GM18867 (cell line): ENCODE measurements around the gene LRP10.
A peak's percentile ranks its signal among the peaks of the same experiment; 100 is the strongest.

ENCODE experiments used
- ATAC-seq: cut with Tn5 transposase; IDR thresholded peaks from one replicate; pipeline ENCODE4 v1.9.1; 2021; ENCODE audit warnings: mild to moderate bottlenecking, moderate library complexity; ENCODE audit not compliant: unreplicated experiment

Gene LRP10

DNA sequence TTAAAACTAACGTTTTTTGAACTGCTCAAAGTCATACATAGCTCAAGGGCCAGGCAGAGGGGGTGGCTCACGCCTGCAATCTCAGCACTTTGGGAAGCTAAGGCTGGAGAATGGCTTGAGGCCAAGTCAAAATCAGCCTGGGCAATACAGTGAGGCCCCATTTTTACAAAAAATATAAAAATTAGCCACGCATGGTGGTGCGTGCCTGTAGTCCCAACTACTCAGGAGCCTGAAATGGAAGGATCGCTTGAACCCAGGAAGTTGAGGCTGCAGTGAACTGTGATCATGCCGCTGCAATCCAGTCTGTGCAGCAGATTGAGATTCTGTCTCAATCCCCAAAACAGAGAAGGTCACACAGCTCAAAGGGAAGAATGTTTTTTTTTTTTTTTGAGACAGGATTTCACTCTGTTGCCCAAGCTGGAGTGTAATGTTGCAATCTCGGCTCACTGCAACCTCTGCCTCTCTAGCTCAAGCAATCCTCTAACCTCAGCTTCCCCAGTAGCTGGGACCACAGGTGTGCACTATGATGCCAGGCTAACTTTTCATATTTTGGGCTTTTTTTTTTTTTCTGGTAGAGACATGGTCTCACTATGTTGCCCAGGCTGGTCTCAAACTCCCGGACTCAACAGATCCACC, 44.5 kb downstream of the LRP10 start:
- ATAC-seq, result no peak

- peak; percentile 91 for ATAC-seq
These were observed 47.5 kb downstream of the LRP10 start, which contains the start of gene RBM23 for GRCh38 chr14:22918804-22919600. RBM23 (minus strand) TSS chr14:22919149.

- ATAC-seq, result peak; percentile 4
These were observed 48.0 kb downstream of the LRP10 start for GRCh38 chr14:22919601-22919921.

GRCh38 chr14:22920697-22921096, 49.2 kb downstream of the LRP10 start:
- no peak for ATAC-seq

GRCh38 chr14:22922294-22922693, 50.8 kb downstream of the LRP10 start:
- no peak for ATAC-seq

GRCh38 chr14:22923746-22924145, 52.2 kb downstream of the LRP10 start:
- ATAC-seq, result no peak

GRCh38 chr14:22925513-22925912, 54.0 kb downstream of the LRP10 start:
- ATAC-seq, result no peak

- no peak for ATAC-seq
These were observed 54.8 kb downstream of the LRP10 start for GRCh38 chr14:22926316-22926715.

GRCh38 chr14:22928237-22929103, 56.9 kb downstream of the LRP10 start:
- no peak for ATAC-seq

GRCh38 chr14:22929104-22929960, 57.8 kb downstream of the LRP10 start, which contains the start of gene PRMT5:
PRMT5 (minus strand) TSS chr14:22929376; CDS start chr14:22929361, 15 bp downstream.
- peak; percentile 81 for ATAC-seq

GRCh38 chr14:22929961-22930364, 58.4 kb downstream of the LRP10 start:
- ATAC-seq, result no peak
